Germinal center (tissue), 1 donor: Measurements from ENCODE around the gene PIGS.
A peak's percentile ranks its signal among the peaks of the same experiment; 100 is the strongest.

Experiments used
- DNase-seq: peaks from one replicate; pipeline ENCODE4 v3.0.0; 2012; ENCODE audit warnings: mixed read lengths, low spot score

Gene PIGS

GRCh38 chr17:28550858-28551257 lies 20.5 kb downstream of the PIGS start:
- no peak for DNase-seq

DNA sequence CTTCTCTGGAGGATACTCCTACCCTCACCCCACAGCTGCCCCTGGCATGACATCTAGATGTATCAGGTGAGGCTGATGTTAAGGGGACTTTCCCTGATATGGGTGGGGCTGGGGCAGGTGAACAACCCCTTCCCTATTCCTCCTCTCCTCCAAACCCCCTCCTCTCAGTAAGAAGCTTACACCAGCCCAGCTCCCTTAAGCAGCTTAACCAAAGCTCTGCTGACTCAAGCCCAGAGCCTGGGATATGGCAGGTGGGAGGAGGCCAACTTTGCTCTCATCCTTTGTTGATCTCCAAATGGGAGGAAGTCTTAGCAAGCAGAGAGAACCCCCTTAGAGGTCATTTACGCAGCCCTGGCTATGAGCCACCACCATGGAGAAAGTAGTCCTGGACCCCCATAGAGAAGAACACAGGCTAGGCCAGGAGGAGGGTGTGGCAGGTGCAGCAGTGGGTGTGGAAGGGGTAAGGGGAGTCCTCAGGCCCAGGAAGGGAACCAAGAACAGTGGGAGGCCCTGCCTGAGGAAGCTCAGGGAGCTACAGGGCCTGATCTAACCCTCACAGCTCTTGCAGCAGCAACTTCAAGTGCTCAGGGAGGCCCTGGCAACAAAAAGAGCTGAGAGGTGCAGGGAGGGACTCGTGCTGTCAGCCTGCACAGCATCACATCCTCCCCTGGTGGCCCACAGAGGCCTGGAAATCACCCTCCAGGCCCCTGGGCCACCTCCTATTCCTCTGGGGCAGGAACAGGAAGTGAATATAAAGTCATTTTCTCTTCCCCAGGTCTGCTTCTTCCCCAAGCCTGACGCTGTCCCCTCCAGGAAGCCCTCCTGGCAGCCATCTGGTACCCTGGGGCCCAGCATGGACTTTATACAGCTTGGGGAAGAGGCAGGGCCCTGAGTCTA lies 21.8 kb downstream of the PIGS start:
- peak; percentile 61 for DNase-seq

DNA sequence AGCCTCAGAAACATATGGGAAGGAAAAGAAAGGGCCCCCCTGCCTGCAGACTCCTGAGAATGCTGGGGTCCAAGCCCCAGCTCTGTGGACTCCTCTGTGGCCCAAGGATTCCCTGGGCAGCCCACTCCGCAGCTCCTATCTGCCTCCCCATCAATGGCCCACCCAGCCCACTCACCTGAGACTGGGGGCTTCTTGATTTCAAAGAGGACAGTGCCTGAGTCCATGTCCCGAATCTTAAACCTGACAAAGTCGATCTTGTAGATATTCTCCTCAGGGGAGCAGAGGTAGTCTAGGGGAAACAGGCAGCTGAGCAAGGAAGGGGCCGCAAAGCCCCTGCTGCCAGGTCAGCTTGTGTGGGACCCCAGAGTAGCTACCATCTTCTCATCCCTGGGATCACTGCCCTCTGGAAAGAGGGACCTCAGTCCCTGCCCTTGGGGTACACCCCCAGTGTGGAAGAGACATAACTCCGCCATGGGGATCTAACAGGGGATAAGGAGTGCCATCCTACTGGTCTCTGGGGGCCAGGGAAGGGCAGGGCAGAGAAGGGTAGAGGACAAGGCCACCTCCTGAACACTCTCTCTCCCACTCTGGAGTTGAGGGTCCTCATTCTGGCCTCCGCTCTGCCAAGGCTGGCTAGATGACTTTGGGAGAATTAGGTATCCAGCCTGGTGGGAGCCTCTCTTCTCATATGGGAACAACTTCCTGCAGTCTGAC lies 22.8 kb downstream of the PIGS start:
- no peak for DNase-seq

DNA sequence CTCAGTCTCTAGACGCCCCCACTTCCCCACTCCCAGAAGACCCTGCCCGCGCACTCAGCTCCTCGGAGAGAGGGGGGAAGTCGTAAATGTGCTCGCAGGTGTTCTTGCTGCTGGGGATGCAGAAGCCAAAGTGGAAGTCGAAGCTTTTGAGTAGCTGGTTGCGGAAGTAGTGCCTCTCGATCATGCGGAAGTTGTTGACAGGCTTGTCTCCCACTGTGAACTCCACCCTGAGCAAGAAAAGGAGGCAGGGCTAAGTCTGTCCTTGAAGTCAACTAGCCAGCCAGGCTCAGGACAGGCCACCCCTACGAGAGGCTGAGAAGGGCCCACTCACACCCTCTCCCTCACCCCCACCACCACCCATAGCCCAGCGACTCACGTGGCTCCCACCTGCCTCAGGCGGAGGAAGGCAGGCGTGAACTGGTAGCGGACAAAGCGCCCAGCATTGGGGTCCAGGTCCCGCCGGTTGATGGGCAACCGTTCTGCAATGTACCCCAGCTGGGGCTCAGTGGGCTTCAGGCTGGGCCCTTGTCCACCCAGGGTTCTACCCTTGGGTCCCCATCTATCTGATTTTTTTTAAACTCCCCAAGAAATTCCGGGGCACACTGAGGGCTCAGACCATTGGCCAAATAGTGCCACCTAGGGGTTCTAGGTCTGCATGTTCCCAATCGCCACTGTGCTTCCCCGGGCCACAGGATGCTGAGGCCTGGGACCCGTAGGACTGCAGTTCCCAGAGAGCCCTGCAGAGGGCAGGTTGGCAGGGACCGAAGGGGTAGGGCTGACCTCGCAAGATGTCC lies 23.5 kb downstream of the PIGS start:
- peak; percentile 87 for DNase-seq

GRCh38 chr17:28547096-28547622 lies 24.2 kb downstream of the PIGS start:
- no peak for DNase-seq

DNA sequence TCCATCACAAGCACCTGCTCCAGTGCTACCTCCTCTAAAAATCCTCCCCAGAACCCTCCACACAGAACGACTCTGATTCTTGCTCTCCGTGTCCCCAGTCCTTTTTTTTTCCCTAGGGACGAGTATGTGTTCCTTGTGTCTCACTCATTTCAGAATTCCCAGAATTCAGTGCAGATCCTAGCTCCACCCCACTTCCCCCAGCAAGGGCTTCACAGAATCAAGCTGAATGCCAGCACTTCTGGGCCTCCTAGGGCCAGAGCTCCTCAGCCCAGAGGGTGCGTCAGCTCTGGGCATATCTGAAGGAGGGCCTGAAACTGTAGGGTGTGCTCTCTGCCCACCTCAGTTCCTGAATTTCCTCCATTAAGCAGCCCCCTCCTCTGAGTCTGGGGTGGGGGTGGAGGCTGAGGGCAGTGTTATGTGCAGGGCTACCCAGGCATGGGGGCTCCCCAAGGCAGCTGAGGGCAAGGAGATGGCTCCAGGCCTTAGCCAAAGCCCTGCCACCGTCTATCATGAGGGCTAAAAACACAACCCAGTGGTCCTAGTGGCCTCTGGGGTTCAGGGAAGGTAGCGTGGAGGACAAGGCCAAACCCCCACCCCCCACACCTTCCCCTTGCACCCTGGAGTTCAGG lies 25.4 kb downstream of the PIGS start:
- DNase-seq: no peak

DNA sequence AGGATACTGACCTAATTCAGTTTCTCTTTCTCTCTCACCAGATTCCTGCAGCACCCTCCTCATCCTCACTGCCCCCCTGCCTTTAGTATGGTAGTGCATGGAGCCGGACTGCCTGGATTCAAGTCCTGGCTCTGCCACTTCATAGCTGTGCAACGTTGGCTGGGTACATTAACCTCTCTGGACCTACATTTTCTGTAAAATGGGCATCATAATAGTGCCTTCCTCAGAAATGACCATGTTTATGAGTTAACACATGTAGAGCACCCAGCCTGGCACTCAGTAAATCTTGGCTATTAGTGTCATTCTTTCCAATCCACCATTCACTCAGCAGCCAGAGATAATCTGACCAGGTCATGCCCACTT lies 26.2 kb downstream of the PIGS start:
- no peak for DNase-seq

DNA sequence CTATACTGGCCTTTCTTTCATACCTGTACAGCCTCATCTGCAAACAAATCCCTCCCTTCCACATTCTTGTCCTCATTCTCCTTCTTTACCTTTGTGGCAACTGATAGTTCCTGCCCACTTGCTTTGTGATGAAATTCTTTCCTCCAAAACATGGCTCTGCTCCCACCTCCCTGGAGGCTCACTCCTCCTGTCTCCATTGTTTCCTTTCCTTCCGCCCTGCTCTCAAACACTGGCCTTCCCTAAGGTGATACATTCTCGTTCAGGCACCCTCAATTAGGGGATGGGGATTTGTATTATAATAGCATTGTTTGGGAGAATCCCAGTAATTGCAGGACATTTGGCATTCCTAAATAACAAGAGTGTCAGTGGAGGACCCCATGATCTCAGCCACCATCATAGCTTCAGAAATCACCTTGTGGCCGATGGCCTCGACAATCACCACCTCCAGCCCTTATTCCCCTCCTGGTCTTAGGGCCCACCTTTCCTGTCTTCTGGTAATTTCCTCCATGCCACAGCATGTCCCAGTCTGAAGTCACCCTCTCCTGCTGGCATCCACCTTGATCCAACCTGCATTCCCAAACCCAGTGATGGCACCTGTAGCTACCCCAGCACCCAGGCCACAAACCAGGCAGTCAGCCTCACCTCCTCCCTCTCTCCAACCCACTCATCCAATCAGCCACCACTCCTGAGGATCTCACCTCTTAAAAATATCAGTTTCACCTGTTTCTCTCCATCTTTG lies 26.8 kb downstream of the PIGS start:
- DNase-seq: no peak

- DNase-seq: no peak
Measured at GRCh38 chr17:28541439-28541838, 29.9 kb downstream of the PIGS start.

- DNase-seq: no peak
Measured at GRCh38 chr17:28540231-28540630, 31.1 kb downstream of the PIGS start.

DNA sequence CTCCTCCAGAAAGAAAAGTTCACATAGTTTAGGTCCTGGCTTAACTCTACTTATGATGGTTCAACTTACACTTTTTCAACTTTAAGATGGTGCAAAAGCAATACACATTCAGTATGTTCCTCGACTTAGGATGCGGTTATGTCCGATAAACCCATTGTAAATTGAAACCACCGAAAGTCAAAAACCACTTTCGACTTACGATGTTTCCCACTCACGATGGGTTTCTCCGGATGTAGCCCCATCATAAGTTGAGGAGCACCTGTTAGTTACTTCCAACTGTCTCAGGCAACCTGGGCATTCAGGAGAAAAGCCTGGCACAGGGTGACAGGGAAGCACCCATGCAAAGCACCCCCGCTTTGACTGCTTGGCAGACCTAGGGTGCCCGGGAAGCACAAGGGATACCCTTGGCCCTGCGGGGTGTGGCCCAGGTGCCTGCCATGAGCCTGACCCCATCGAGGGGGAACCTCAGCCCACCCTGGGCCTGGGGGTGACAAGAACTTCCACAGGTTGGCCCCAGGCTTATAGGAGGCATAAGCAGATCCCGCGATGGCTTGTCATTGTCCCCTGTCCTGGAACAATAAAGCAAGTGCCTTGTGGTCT lies 32.9 kb downstream of the PIGS start:
- no peak for DNase-seq

DNA sequence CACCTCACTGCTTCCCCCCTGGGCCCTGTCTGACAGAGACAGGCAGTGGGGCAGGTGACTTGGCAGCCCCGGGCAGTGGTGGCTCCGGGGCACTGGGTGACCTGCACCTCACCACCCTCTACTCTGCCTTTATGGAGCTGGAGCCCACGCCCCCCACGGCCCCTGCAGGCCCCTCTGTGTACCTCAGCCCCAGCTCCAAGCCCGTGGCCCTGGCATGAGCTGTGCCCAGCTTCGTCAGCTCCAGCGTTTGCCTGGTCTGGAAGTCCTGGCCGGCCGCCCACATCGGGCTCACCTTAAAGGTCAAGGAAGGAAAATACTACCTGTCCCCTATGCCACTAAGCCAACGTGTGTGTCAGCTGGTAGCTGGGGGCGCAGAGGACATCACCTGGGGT lies 34.1 kb downstream of the PIGS start:
- no peak for DNase-seq

GRCh38 chr17:28536532-28537218 lies 34.6 kb downstream of the PIGS start:
- DNase-seq: no peak

GRCh38 chr17:28534740-28535375 lies 36.5 kb downstream of the PIGS start:
- DNase-seq: no peak

DNA sequence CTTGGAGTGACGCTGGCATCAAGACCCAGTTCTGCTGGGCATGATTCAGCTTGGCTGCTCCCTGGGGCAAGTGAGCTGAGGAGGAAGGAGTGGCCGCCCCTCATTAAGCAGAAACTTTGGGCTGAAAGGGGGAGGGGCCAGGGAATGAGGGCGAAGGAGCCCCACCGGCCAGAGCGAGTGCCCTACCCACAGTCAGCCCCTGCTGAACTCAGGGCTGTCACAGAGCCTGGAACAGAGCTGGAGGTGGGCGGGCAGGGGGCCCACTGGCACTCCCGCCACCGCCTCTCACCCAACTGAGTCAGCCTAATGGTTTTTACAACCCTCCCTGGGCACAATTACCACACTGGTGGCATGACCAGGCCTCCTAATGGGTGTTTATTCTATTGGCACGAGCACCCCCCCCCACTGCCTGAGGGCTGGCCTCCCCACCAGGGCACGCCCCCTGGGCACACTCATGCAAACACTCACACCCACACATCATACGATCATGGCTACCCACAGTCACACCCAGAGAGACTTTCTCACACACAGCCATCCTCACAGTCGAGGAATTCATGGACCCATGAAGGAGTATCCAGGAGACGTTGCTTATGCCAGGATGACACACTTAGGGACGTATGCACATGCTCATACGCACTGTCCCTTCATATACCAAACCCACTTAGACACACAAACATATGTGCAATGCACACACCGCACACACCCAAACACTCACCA lies 38.1 kb downstream of the PIGS start:
- no peak for DNase-seq

DNA sequence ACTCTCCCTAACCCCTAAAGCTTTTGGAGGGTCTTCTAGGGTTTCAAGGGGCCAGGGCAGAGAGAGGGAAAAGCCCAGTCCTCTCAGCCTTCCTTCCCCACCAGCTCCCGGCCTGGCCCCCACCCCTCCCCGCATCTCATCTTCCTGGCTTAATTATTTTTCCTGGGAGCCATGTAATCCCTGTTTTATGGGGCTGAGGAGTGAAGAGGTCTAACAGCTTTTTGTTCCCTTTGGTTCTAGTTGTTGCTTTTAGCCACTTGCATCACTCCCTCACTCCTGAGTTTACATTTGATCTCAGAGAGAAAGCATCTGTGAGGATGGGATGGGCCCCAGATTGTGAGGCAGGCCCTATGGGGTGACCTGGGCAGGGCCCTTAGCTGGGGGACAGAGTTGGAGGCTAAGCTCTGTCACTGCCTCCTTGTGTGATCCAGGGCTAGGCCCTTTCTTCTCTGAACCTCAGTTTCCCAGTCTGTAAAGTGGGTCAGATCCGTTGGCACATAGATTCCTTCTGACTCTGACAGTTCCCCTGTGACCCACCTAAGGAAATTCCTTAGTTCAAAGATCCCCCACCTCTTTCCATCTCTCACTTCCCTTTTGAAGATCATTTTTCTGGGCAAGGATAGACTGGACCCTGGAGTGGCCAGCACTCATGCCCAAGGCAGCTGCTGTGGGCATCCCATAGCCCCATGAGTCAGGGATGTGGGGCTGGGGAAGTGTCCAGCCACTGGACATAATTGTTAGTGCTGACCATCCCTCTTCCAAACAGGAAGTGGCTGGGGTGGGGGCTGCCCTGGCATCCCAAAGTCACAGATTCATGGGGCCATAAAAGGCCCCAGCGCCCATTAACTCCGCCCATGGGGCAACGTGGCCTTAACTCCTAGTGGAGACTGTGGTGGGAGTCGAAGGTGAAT lies 39.0 kb downstream of the PIGS start:
- no peak for DNase-seq

GRCh38 chr17:28530926-28531325 lies 40.4 kb downstream of the PIGS start:
- DNase-seq: no peak

DNA sequence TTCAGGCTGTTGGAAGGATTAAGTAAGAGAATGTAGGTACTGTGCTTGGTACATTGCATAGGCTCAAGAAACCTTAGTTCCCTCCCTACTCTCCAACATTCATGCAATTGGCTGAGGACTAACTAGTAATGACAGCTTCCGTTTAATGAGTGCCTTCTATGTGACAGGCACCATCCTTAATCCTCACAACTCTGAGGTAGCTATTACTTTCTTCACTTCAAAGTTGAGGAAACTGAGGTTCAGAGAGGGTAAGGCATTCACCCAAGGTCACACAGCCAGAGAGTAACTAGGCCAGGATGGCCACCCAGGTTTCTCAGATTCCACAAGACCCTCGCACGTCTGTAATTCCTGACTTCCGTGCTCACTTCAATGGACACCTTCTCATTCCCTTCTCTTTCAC lies 41.1 kb downstream of the PIGS start:
- no peak for DNase-seq
